Heart right ventricle (tissue), 16 donors: ENCODE measurements around the gene RBP3. TPM values are rescaled to one million over a fixed set of nuclear protein-coding genes. Genes with fewer than 3 reads are reported as not detected.

Source experiments
- ATAC-seq, 8 donors: fragments of 200-7000 bp; cut with Tn5 transposase; one replicate each; pipeline ENCODE4 v1.9.1; 2020; ENCODE audit warnings: mild to moderate bottlenecking in 8 of 8, moderate library complexity in 8 of 8, moderate number of reproducible peaks in 1 of 8
- DNase-seq, 2 donors: peaks; one replicate each; pipeline ENCODE4 v3.0.0-alpha.2; 2020
- H3K27ac ChIP-seq, 10 donors: fragments of 200-600 bp; sonication (generic) in 2 of 10; one replicate each; pipeline versions ENCODE4 v1.5.0 to v1.8.0; 2020 to 2022; ENCODE audit warnings: mild to moderate bottlenecking in 3 of 10
- H3K27me3 ChIP-seq, 7 donors: fragments of 200-600 bp; one replicate each; pipeline ENCODE4 v1.8.0; 2021 to 2022; ENCODE audit warnings: mild to moderate bottlenecking in 2 of 7
- H3K36me3 ChIP-seq, 9 donors: fragments of 200-600 bp; sonication (generic) in 1 of 9; one replicate each; pipeline versions ENCODE4 v1.5.0 to v1.8.0; 2020 to 2022; ENCODE audit warnings: mild to moderate bottlenecking in 2 of 9
- H3K4me1 ChIP-seq, 9 donors: fragments of 200-600 bp; sonication (generic) in 1 of 9; one replicate each; pipeline versions ENCODE4 v1.5.0 to v1.8.0; 2020 to 2022; ENCODE audit warnings: mild to moderate bottlenecking in 4 of 9
- H3K4me3 ChIP-seq, 10 donors: fragments of 200-600 bp; sonication (generic) in 2 of 10; one replicate each; pipeline versions ENCODE4 v1.5.0 to v1.8.0; 2020 to 2022; ENCODE audit warnings: mild to moderate bottlenecking in 7 of 10, moderate library complexity in 2 of 10
- H3K9me3 ChIP-seq, 11 donors: fragments of 200-600 bp in 10 of 11; sonication (generic) in 2 of 11; one replicate each; pipeline versions ENCODE4 v1.5.0 to v1.8.0; 2013 to 2022; ENCODE audit warnings: mild to moderate bottlenecking in 2 of 11, control low read depth in 1 of 11, moderate library complexity in 1 of 11
- CTCF ChIP-seq, 9 donors: fragments of 200-600 bp; sonication (generic) in 2 of 9; IDR thresholded peaks; one replicate each; pipeline versions ENCODE4 v1.5.0 to v1.8.0; 2021 to 2022; ENCODE audit warnings: antibody characterized with exemption in 9 of 9, mild to moderate bottlenecking in 5 of 9, moderate library complexity in 1 of 9
- WGBS, 2 donors: extraction: QIAGEN DNeasy Blood & Tissue Kit; methylation state at CpG; one replicate each; pipeline ENCODE4 v1.1.7; 2013; ENCODE audit warnings: inconsistent platforms in 1 of 2; 5-methylcytosine and 5-hydroxymethylcytosine counted together
- intact Hi-C, 10 donors: fragments of 100-400 bp; cut with DNase I; formaldehyde crosslinking; loops; one replicate each; pipeline versions ENCODE4 v1.11.1 to v1.14.2; 2022
- polyA plus RNA-seq, 2 donors: library from polyadenylated mRNA; stranded (reverse); fragments of 200-250 nt; gene quantifications; one replicate each; pipeline ENCODE4 v1.2.3, GENCODE V29; 2013
- total RNA-seq, 10 donors: library from RNA; stranded (reverse); fragmentation: NEBNext Ultra II Directional in 3 of 10; extraction: Animal tissue kit (Norgen Biotek cat#: 25700) in 3 of 10; gene quantifications; one replicate each; pipeline versions ENCODE4 v1.2.1 to v1.2.4, GENCODE V29; 2021 to 2023
- donor health status: Arrhythmogenic right ventricular cardiomyopathy.
- donor health status: ischemic (EF 13 %, LVEDD 7.1; RV severe dilation, severe dysfunction).
- donor health status: healthy with polysubstance abuse.
- donor health status: DM: no; HTN: yes; CAD: no.
- donor health status: DM: no; HTN: no; CAD: no.
- donor health status: ischemic (EF 25% LVEDD 6.9; RV normal size, moderate dysfunction).
- donor health status: ischemic (EF 25% LVEDD 5.7; RV mildly dilated, moderate dysfunction).
- donor health status: healthy.
- donor health status: DM: yes; HTN: yes; CAD: no.
- donor health status: Ischemic cardiomyopathy.
- donor health status: ischemic (EF 35%, LVEDD 5.7; RV mildly dilated, moderate dysfunction).
- donor health status: nonischemic (EF 11% LVEDD 7.7; RV severe dilation, severe dysfunction).
- donor health status: DM: yes; HTN: yes; CAD: no.
- donor health status: PGD.
- donor health status: ischemic (EF 29% LVEDD 5.4; RV normal size, mild dysfunction).
- donor health status: nonischemic (EF 23%, LVEDD 6.1; RV moderate dilation, normal function).

The RBP3 gene
- total and polyA plus RNA-seq, 12 donors, result not detected

DNA sequence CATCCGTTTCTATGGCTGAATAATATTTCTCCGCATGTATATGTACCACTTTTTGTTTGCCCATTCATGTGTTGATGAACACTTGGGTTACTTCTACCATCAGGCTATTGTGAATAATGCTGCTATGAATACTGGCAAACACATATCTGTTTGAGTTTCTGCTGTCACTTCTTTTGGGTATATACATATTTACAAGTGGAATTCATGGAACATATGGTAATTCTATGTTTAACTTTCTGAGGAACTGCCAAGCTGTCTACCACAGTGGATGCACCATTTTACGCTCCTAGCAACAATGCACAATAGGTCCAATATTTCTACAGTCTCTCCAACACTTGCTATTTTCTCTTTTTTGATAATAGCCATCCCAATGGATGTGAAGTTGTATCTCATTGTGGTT lies 41.5 kb downstream of the RBP3 start:
- no peak for ATAC-seq
- Histone ChIP-seq H3K27me3 (peaks cover 0 to 8% (median 0%) of the 10 kb centered on the region in 7 donors), H3K27ac (no peak overlapping the region), H3K4me3 (no peak overlapping the region), H3K36me3 (no peaks in the 10 kb centered on the region), H3K4me1 (peaks cover 0 to 6% (median 3%) of the 10 kb centered on the region in 9 donors), H3K9me3 (peaks cover 0 to 3% (median 0%) of the 10 kb centered on the region in 11 donors)
- intact Hi-C loops, result no loop called here
- no peak for TF ChIP-seq CTCF (IDR thresholded peaks at IDR 0.05)
- DNase-seq, result no peak
- 92 to 93% methylated on average over 3 of the region's 3 CpGs for whole genome bisulfite sequencing, 2 donors

- Histone ChIP-seq H3K27me3 (peaks cover 0 to 12% (median 0%) of the 10 kb centered on the region in 7 donors), H3K27ac (no peak overlapping the region), H3K4me3 (no peak overlapping the region), H3K4me1 (no peaks in the 10 kb centered on the region), H3K9me3 (peaks cover 0 to 3% (median 0%) of the 10 kb centered on the region in 11 donors), H3K36me3 (no peaks in the 10 kb centered on the region)
- intact Hi-C loops, result no loop called here
- no peak for ATAC-seq
- TF ChIP-seq CTCF (IDR thresholded peaks at IDR 0.05), result no peak
- no peak for DNase-seq
These were observed 48.2 kb downstream of the RBP3 start for GRCh38 chr10:47396311-47396717.

GRCh38 chr10:47397256-47397655 lies 49.1 kb downstream of the RBP3 start:
- peaks cover 0 to 6% (median 2%) of the 10 kb centered on the region in 9 donors for H3K4me1 ChIP-seq
- DNase-seq (no peak), ATAC-seq (no peak)
- H3K27ac ChIP-seq, result no peak overlapping the region
- 73 to 81% methylated on average over 6 of the region's 6 CpGs for WGBS, 2 donors
- H3K36me3 ChIP-seq, result no peaks in the 10 kb centered on the region
- peaks cover 0 to 3% (median 0%) of the 10 kb centered on the region in 11 donors for H3K9me3 ChIP-seq
- TF ChIP-seq CTCF (IDR thresholded peaks at IDR 0.05), result no peak
- no peak overlapping the region for H3K4me3 ChIP-seq
- peaks cover 0 to 12% (median 0%) of the 10 kb centered on the region in 7 donors for H3K27me3 ChIP-seq
- intact Hi-C loops, result no loop called here

- Histone ChIP-seq H3K4me1 (peaks cover 8 to 29% (median 15%) of the 10 kb centered on the region in 9 donors), H3K27ac (no peak overlapping the region), H3K4me3 (no peak overlapping the region), H3K36me3 (no peaks in the 10 kb centered on the region), H3K27me3 (peaks cover 0 to 5% (median 0%) of the 10 kb centered on the region in 7 donors), H3K9me3 (peaks cover 0 to 2% (median 0%) of the 10 kb centered on the region in 11 donors)
- TF ChIP-seq CTCF (IDR thresholded peaks at IDR 0.05), result no peak
- DNase-seq (no peak), ATAC-seq (no peak)
- intact Hi-C loops, result no loop called here
- 93 to 96% methylated on average over 2 of the region's 2 CpGs for WGBS, 2 donors
These were observed 52.1 kb downstream of the RBP3 start for GRCh38 chr10:47400251-47400650.
